ENCODE results near the gene RFX1. TPM values are rescaled to one million over a fixed set of nuclear protein-coding genes. Genes with fewer than 3 reads are reported as not detected.

RFX1 gene
- total RNA-seq, 2 donors from 2014 or later: 9.2 to 12.7 TPM

- Histone ChIP-seq H3K27me3 (replicated peaks; ENCODE audit: insufficient read depth) (no peaks in the 10 kb centered on the region), H3K36me3 (peaks cover 9 to 12% of the 10 kb centered on the region in 2 donors), H3K4me1 (replicated peaks) (peaks cover 4% of the 10 kb centered on the region), H3K9me3 (no peaks in the 10 kb centered on the region), H3K4me3 (no peak overlapping the region), H3K27ac (no peak overlapping the region)
- no peak for DNase-seq (ENCODE audit: low spot score)
- TF ChIP-seq POLR2A (IDR thresholded peaks at IDR 0.05): no peak
- TF ChIP-seq CTCF (IDR thresholded peaks at IDR 0.05): no peak
- TF ChIP-seq POLR2AphosphoS5 (IDR thresholded peaks at IDR 0.05): no peak
- WGBS: 82% methylated on average over 12 of the region's 12 CpGs
- intact Hi-C loops (cut with DNase I): no loop called here
Measured at GRCh38 chr19:13958043-13958442, 48.1 kb downstream of the RFX1 start.

- peaks cover 9 to 12% of the 10 kb centered on the region in 2 donors for H3K36me3 ChIP-seq
- no peak for TF ChIP-seq POLR2AphosphoS5 (IDR thresholded peaks at IDR 0.05)
- no peak for TF ChIP-seq POLR2A (IDR thresholded peaks at IDR 0.05)
- no peak for TF ChIP-seq CTCF (IDR thresholded peaks at IDR 0.05)
- DNase-seq (ENCODE audit: low spot score): no peak
- H3K27me3 ChIP-seq (replicated peaks; ENCODE audit: insufficient read depth): no peaks in the 10 kb centered on the region
- H3K27ac ChIP-seq: no peak overlapping the region
- intact Hi-C loops (cut with DNase I): no loop called here
- 87% methylated on average over 8 of the region's 8 CpGs for WGBS
- no peaks in the 10 kb centered on the region for H3K9me3 ChIP-seq
- peaks cover 6% of the 10 kb centered on the region for H3K4me1 ChIP-seq (replicated peaks)
- no peak overlapping the region for H3K4me3 ChIP-seq
Measured at GRCh38 chr19:13957051-13957450, 49.1 kb downstream of the RFX1 start.

GRCh38 chr19:13956365-13956744 lies 49.8 kb downstream of the RFX1 start:
- no peak overlapping the region for H3K4me3 ChIP-seq
- H3K9me3 ChIP-seq: no peaks in the 10 kb centered on the region
- peaks cover 6% of the 10 kb centered on the region for H3K4me1 ChIP-seq (replicated peaks)
- H3K27me3 ChIP-seq (replicated peaks; ENCODE audit: insufficient read depth): no peaks in the 10 kb centered on the region
- DNase-seq (ENCODE audit: low spot score): no peak
- no peak overlapping the region for H3K27ac ChIP-seq
- intact Hi-C loops (cut with DNase I): no loop called here
- peaks cover 9 to 12% of the 10 kb centered on the region in 2 donors for H3K36me3 ChIP-seq
- TF ChIP-seq POLR2A (IDR thresholded peaks at IDR 0.05) (no peak), CTCF (IDR thresholded peaks at IDR 0.05) (no peak), POLR2AphosphoS5 (IDR thresholded peaks at IDR 0.05) (no peak)
- 89% methylated on average over 15 of the region's 16 CpGs for WGBS

- peaks cover 9 to 12% of the 10 kb centered on the region in 2 donors for H3K36me3 ChIP-seq
- no peak overlapping the region for H3K27ac ChIP-seq
- H3K9me3 ChIP-seq: no peaks in the 10 kb centered on the region
- no peaks in the 10 kb centered on the region for H3K27me3 ChIP-seq (replicated peaks; ENCODE audit: insufficient read depth)
- TF ChIP-seq POLR2AphosphoS5 (IDR thresholded peaks at IDR 0.05) (no peak), CTCF (IDR thresholded peaks at IDR 0.05) (no peak), POLR2A (IDR thresholded peaks at IDR 0.05) (no peak)
- 89% methylated on average over 39 of the region's 42 CpGs for WGBS
- H3K4me3 ChIP-seq: no peak overlapping the region
- intact Hi-C loops (cut with DNase I): no loop called here
- no peak for DNase-seq (ENCODE audit: low spot score)
- H3K4me1 ChIP-seq (replicated peaks): peaks cover 6% of the 10 kb centered on the region
Measured at GRCh38 chr19:13955662-13956364, 50.3 kb downstream of the RFX1 start.

- no peak overlapping the region for H3K4me3 ChIP-seq
- TF ChIP-seq POLR2AphosphoS5 (IDR thresholded peaks at IDR 0.05) (no peak), CTCF (IDR thresholded peaks at IDR 0.05) (no peak), POLR2A (IDR thresholded peaks at IDR 0.05) (no peak)
- intact Hi-C loops (cut with DNase I): no loop called here
- no peak for DNase-seq (ENCODE audit: low spot score)
- H3K27ac ChIP-seq: no peak overlapping the region
- peaks cover 6% of the 10 kb centered on the region for H3K4me1 ChIP-seq (replicated peaks)
- peaks cover 9 to 12% of the 10 kb centered on the region in 2 donors for H3K36me3 ChIP-seq
- 92% methylated on average over 15 of the region's 15 CpGs for WGBS
- H3K27me3 ChIP-seq (replicated peaks; ENCODE audit: insufficient read depth): no peaks in the 10 kb centered on the region
- H3K9me3 ChIP-seq: no peaks in the 10 kb centered on the region
Measured at GRCh38 chr19:13954185-13954584, 51.9 kb downstream of the RFX1 start.
